CD4-positive, alpha-beta T cell treated with Interleukin-6 for 4 hours (primary cell): ENCODE data around the gene PRSS22.

Experiments used
- DNase-seq: peaks from one replicate; pipeline ENCODE4 v3.0.0-alpha.2; 2020; ENCODE audit warnings: mixed read lengths

Gene PRSS22

DNA sequence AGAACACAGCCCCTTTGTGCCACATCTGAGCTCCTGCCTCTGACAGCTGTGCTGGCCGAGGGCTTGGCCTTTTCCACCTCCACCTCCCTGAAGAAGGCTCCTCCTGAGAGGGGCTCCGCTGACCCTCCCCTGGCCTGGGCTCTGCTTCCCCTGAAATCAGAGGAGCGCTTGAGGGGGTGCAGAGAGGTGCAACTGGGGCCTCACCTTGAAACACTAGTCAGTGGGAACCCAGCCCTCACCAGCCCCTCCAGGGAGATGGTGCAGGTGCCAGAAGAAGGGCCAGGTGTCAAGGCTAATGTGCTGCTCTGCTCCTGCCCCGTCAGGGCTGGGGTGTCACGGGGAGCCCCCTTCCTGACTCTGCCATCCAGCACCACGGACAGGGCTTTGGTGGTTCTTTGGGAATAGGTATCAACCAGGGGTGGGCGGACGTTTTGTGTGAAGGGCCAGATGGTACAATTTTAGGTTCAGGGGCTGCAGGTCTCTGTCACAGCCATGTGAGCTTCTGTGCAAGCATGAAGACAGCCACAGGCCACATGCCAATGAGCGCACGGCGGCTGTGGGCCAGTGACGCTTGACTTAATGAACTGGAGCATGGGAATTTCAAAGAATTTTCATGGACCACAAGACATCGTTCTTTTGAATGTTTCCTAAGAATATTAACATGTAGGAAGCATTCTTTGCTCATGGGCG lies 30.0 kb downstream of the PRSS22 start:
- DNase-seq: no peak

DNA sequence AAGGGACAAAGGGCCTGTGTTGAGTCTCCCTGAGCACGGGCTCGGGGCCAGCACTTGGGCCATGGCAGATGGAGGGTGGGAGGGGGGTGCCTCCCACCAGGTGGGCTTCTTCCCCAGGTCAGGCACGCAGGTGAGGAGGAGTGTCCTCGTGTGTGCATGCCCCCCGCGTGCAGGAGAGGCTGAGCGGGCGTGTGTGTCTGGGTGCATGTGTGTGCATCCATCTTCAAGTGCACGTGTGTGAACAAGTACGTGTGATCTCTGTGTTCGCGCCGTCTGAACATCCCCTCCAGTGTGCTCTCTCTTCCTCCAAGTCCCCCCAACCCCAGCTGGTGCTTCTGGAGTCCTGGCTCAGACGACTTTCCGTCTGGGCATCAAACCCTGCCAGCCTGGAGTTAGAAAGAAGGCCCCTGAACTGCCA lies 30.6 kb downstream of the PRSS22 start:
- DNase-seq: no peak

GRCh38 chr16:2826591-2827373 lies 31.2 kb downstream of the PRSS22 start:
- DNase-seq: no peak

GRCh38 chr16:2825906-2826305 lies 32.1 kb downstream of the PRSS22 start:
- no peak for DNase-seq

GRCh38 chr16:2825049-2825742 lies 32.8 kb downstream of the PRSS22 start:
- DNase-seq: no peak

- no peak for DNase-seq
These were observed 33.3 kb downstream of the PRSS22 start for GRCh38 chr16:2824626-2825025.

DNA sequence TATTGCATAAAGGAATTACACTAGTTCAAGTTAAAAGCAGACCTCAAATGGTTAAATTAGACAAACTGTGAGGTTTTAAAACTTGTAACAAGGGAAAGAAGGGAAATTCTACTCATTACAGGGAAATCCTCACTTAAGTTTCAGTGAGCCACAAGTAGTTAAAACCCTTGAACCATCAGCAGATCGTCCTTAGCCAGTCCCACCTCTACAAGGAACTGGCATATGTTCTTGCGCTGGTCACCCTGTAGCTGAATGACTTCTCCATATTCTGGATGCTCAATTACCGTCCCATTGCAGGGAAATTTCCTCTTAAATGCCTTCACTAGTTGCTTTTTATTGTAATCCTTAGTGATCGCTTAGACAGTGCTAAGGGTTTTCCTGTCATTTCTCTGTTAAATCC lies 35.5 kb downstream of the PRSS22 start:
- DNase-seq: no peak

DNA sequence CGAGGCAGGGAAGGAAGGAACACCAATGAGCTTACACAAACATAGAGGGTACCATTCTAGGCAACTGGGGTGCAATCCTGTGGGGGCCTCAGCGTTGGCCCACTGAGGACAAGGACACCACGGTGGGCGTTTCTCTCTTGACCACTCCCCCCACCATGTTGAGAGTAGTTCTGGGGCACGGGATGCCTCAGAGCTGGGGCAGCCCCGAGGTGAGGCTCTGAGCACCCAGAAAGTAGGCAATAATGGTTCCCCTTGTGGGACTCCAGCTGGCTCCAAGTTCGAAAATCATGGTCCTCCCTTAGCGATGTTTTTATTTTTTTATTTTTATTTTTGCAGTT lies 35.8 kb downstream of the PRSS22 start:
- no peak for DNase-seq

DNA sequence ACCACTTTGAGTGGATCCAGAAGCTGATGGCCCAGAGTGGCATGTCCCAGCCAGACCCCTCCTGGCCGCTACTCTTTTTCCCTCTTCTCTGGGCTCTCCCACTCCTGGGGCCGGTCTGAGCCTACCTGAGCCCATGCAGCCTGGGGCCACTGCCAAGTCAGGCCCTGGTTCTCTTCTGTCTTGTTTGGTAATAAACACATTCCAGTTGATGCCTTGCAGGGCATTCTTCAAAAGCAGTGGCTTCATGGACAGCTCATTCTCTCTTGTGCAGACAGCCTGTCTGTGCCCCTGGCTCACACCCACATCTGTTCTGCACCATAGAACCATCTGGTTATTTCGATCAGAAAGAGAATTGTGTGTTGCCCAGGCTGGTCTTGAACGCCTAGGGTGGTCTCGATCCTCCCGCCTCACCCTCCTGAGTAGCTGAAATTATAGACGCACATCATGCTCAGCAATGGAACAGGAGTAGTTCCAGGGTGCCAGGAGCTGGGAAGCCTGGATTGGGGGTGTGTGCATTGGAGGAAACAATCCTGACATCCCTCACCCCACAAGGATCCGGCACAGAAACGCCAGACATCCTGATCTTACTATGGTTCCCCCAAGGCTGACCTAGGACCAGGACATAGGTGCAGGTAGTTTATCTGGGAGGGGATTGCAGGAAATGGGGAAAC lies 36.3 kb downstream of the PRSS22 start:
- DNase-seq: no peak

GRCh38 chr16:2820836-2821486 lies 37.0 kb downstream of the PRSS22 start:
- DNase-seq: no peak

DNA sequence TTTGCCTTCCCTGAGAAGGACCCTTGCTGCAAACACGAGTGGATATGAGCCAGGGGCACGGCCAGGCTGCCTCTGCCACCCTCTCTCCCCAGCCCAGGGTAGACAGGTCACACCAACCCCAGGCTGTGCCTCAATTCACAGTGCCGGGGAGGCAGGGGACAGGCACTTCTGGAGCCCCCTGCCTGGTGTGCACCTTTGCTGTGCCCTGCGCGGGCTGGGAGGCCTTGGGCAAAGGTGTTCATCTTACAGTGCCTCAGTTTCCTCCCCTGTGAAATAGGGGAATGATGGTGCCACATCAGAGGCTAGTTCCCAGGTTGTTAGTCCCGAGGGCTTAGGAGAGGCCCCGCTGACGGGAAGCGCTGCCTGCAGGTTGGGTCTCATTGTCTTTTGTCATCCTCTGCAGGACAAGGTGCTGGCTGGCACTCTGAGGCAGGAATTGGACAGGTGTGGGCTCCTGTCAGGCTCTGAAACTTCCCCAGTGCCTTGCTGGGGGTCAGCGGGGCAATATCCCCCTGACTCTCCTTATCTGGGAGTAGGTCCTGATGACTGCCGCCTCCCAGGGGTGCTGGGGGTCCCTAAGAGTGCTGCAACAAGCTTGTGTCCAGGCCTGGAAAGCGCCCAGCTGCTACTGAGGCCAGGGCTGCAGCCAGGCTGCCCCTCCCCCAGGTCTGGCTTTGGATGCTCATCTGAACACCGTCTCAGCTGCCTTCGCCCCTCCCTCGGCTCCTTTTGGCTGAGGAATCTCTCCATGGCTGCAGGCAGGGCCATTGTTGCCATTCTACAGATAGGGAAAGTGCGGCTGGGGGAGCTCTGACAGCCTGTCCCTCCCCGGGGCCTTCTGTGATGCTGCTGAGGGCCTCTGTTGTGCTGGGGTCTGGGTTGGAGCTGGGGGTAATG lies 37.8 kb downstream of the PRSS22 start:
- no peak for DNase-seq

DNA sequence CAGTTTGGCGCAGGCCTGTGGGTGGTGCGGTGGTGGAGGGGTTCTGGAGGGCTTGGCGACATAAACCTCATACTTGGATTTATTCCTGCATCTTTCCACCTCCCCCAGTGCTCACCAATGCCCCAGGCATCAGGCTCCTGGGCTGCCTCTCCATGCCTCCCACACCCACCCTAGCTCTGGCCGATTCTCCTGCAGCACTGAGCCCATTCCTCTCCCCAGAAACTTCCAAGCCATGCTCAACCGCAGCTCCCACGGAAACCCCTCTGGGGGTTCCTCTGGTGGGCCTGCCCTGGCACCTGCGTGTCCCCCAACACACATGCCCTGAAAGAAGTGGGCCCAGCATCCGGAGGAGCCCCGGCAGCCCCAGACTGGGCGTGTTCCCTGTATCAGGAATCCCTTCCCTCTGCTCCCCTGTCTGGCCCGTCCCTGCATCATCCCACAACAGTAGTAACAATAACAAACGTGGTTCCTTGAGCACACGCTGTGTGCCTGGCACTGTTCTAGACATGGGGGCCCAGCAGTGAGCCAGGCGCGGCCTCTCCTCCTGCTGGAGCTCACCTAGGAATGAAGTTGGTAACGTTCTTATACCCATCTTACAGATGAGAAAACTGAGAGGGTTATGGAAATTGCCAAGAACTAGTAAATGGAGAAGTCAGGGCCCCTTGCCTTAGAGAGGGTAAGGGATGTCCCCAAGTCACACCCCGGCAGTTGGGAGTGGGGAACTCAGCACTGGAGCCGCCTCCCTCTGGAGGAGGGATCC lies 38.6 kb downstream of the PRSS22 start:
- no peak for DNase-seq

DNA sequence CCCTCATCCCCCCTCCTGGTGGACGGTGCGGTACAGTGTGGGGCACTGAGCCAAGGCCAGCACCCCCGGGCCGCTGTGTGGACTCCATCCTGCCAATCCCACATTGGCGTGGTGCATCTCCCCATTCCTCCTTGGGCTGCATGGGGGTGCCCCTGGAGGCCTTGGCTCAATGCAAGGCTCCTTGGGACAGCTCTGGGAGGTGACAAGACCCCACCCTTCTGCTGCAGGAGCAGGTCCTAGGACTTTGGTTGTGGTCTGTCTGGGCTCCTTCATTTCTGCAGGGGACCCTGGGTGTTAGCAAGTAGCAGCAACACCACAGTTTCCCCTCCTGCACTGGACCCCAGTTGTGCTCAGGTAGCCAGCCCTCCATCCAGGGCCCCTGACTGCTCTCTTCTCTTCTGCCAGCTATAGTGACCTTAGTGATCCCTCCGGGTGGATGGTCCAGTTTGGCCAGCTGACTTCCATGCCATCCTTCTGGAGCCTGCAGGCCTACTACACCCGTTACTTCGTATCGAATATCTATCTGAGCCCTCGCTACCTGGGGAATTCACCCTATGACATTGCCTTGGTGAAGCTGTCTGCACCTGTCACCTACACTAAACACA lies 39.6 kb downstream of the PRSS22 start:
- no peak for DNase-seq

DNA sequence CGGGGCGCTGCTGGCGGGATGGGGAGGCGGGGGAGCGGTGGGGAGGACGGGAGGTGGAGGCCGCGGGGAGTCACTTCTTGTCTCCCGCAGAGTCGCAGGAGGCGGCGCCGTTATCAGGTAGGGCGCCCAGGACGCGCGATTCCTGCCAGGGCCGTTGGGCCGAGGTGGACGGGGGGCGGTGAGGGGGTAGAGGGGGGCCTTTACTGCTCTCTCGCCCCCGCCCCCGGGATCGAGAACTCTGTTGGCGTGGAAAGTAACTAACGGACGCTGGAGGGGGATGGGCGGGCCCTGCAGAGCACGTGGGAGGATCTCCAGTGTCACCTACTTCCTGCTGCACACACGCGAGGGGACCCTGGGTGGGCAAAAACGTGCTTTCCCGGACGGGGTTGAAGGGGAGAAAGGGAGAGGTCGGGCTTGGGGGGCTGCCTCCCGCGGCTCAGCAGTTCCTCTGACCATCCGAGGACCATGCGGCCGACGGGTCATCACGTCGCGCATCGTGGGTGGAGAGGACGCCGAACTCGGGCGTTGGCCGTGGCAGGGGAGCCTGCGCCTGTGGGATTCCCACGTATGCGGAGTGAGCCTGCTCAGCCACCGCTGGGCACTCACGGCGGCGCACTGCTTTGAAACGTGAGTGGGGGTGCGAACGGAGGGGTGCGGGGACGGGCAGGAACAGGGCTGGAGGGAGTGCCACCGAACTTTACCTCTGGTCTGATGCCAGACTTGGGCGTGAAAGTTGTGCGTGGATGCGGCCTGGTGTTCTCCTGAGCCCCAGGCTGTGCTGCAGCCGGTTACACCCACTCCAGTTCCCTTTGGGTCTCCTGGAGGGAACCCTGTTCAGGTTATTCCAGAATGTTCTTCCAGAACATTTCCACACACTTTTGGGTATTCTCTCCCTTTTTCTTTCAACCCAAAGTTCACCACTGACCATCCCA lies 40.4 kb downstream of the PRSS22 start:
- peak; percentile 26 for DNase-seq

- peak; percentile 45 for DNase-seq
These were observed 41.1 kb downstream of the PRSS22 start, which contains the start of gene PRSS21 for GRCh38 chr16:2816751-2817339. Gene PRSS21 (plus strand): TSS chr16:2817237. CDS start chr16:2817269, 32 bp downstream.

- DNase-seq: no peak
These were observed 42.6 kb downstream of the PRSS22 start for GRCh38 chr16:2815299-2815771.

GRCh38 chr16:2814551-2815298 lies 43.2 kb downstream of the PRSS22 start:
- no peak for DNase-seq

DNA sequence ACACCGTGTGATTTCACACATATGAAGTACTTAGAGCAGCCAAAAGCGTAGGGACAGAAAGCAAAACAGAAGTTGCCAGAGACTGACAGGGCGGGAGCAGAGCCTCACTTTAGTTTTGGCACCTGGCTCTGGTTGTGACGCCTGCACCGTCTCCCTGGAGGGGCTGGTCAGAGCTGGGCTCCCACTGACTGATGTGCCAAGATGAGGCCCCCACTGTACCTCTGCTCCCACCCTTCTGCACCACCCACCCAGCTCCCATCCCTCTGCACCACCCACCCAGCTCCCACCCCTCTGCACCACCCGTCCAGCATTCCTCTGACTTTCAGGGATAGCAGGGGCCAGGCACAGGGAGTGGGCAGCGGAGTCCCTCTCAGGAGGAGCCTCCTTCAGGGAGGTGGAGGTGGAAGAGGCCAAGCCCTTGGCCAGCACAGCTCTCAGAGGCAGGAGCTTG lies 44.2 kb downstream of the PRSS22 start:
- DNase-seq: no peak
